MG63 (cell line): ENCODE results near the gene HPGD. TPM values are rescaled to one million over a fixed set of nuclear protein-coding genes. Genes with fewer than 3 reads are reported as not detected.

ENCODE experiments used
- DNase-seq: peaks from one replicate; pipeline ENCODE4 v3.0.0-alpha.2; 2020
- H3K27me3 ChIP-seq: fragments of 250-450 bp; sonication (Bioruptor Pico); 2 replicates; pipeline ENCODE4 v1.5.1; 2020; ENCODE audit warnings: mild to moderate bottlenecking, moderate library complexity
- H3K36me3 ChIP-seq: fragments of 250-450 bp; sonication (Bioruptor Pico); 2 replicates; pipeline ENCODE4 v1.5.1; 2020; ENCODE audit warnings: mild to moderate bottlenecking, moderate library complexity
- H3K4me3 ChIP-seq: fragments of 250-450 bp; sonication (Bioruptor Pico); 2 replicates; pipeline ENCODE4 v1.5.1; 2020; ENCODE audit warnings: mild to moderate bottlenecking, moderate library complexity
- H3K9me3 ChIP-seq: fragments of 250-450 bp; sonication (Bioruptor Pico); 2 replicates; pipeline ENCODE4 v1.5.1; 2020; ENCODE audit warnings: mild to moderate bottlenecking, moderate library complexity
- total RNA-seq: library from RNA; depleted of rRNA; stranded (reverse); fragments of >200 nt; shearing (Covaris generic); gene quantifications from 2 replicates; pipeline ENCODE4 v1.2.3, GENCODE V29; 2014; ENCODE audit warnings: low replicate concordance; rRNA removed

Gene HPGD
- total RNA-seq, 1 experiment from 2014 or later, result not detected

GRCh38 chr4:174451718-174452296, 70.5 kb downstream of the HPGD start:
- H3K9me3 ChIP-seq, result no peaks in the 10 kb centered on the region
- DNase-seq, result no peak
- H3K27me3 ChIP-seq, result no peaks in the 10 kb centered on the region
- no peak overlapping the region for H3K4me3 ChIP-seq
- no peaks in the 10 kb centered on the region for H3K36me3 ChIP-seq

GRCh38 chr4:174450786-174451125, 71.5 kb downstream of the HPGD start:
- H3K9me3 ChIP-seq, result no peaks in the 10 kb centered on the region

DNA sequence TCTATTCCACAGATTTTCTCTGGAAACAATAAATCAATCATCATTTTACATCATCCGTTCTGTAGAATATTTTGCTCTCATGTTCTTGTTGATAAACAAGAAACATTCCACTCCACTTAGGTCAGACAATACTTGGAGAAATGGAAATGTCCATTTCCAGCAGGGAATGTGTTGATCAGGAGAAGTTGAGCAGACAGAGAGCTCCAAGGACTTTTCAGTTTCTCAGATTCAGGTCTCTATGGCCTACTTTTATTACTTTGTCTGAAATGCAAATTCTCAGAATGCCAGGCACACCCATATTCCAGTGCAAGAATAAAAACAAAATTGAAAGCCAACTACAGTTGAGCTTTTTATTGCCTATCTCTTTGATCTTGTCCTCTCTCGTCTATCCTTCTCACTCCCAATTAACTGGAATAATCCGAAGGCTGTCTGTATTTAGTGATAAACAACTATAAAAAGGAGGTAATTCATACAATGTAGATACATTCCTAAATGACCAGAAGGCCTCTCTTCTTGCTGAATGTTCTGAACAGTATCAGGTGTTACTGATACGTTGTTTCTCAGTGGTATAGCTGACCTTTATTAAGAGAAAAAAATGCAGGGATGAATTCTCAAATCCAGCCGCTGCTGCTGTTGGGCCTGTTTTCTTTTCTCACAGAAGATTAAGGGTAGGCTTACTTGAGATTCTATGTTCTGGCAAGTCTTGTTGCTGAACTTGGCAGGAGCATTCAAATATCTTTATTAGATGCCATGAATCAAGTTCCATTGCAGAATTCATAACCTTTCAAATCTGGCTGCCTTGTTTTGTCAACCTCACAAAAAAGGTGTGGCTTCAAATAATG, 72.1 kb downstream of the HPGD start:
- H3K36me3 ChIP-seq, result no peaks in the 10 kb centered on the region
- no peaks in the 10 kb centered on the region for H3K27me3 ChIP-seq
- H3K9me3 ChIP-seq, result no peaks in the 10 kb centered on the region
- no peak overlapping the region for H3K4me3 ChIP-seq
- peak; percentile 20 for DNase-seq

More at GRCh38 chr4:174450786-174451125, 71.5 kb downstream of the HPGD start:
- Histone ChIP-seq H3K27me3 (no peaks in the 10 kb centered on the region), H3K4me3 (no peak overlapping the region), H3K36me3 (no peaks in the 10 kb centered on the region)
- DNase-seq, result no peak

- H3K27me3 ChIP-seq, result no peaks in the 10 kb centered on the region
- H3K36me3 ChIP-seq, result no peaks in the 10 kb centered on the region
- no peak for DNase-seq
- H3K4me3 ChIP-seq, result no peak overlapping the region
- H3K9me3 ChIP-seq, result no peaks in the 10 kb centered on the region
Measured at GRCh38 chr4:174449152-174449551, 73.1 kb downstream of the HPGD start.

DNA sequence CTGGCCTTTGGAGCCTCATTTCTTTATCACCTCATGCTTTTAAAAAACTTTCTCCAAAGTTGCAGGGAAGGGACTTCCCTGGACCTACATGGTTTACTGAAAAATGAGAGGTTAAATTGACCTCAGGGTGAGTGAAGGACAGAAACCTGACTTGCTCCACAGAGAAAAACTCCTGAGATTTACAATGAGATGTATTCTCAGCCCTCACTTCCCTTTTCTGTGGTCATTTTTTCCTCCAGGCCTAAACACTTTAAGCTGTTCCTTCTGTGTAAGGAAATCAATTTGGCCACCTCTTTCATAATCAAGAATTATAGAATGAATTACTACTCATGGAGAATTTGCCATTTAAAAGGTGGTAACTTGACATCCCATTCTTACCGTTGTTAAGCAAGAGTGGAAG, 77.9 kb downstream of the HPGD start:
- no peaks in the 10 kb centered on the region for H3K9me3 ChIP-seq
- H3K4me3 ChIP-seq, result no peak overlapping the region
- no peaks in the 10 kb centered on the region for H3K27me3 ChIP-seq
- DNase-seq, result no peak
- no peaks in the 10 kb centered on the region for H3K36me3 ChIP-seq

Other genes starting within 250 kb of the HPGD start
- 20.4 and 29.1 TPM in 2 replicates for gene FBXO8, start 238.8 kb downstream of the HPGD start, total RNA-seq
- 7.8 and 24.9 TPM in 2 replicates for gene CEP44, start 238.6 kb downstream of the HPGD start, total RNA-seq